ENCODE results near the gene TAF1B. TPM values are rescaled to one million over a fixed set of nuclear protein-coding genes. Genes with fewer than 3 reads are reported as not detected.

The TAF1B gene
- total and polyA plus RNA-seq, 2 donors (not counting 3 experiments of a cell fraction or from before 2014, with no cell fraction given) = 6.3 to 29.4 TPM

DNA sequence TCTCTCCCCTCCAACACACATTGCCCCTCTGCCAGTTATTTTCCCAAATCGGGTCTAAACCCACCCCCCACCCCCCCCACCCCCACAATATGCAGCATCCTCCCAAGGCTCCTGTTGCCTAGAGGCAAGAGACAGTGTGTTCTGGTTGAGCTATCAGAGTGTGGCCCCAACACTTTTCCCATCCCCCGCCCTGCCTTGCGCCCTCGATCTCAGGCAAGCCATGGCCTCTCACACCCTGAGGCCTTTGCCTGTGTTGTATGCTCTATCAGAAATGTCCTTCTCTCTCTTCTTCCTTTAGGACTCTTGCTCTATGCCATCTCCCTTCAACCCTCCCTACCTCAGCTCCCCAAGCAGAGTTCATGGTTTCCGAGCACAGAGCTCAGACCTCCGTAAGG, 98.7 kb downstream of the TAF1B start:
- Histone ChIP-seq H3K4me3 (replicated peaks in 1 of 3; ENCODE audit: insufficient read depth in 1 of 3, low read depth in 1 of 3, low read length in 3 of 3) (no peak overlapping the region), H3K27me3 (ENCODE audit: control insufficient read depth in 2 of 2, insufficient read depth in 2 of 2, low read length in 2 of 2) (peaks cover 11 to 14% of the 10 kb centered on the region in 2 experiments), H3K4me2 (ENCODE audit: insufficient read depth, low read length) (no peak overlapping the region), H3K79me2 (ENCODE audit: control insufficient read depth, insufficient read depth, low read length) (no peaks in the 10 kb centered on the region), H3K9ac (replicated peaks; ENCODE audit: extremely low read depth, insufficient read depth, low read length) (no peak overlapping the region), H2AFZ (ENCODE audit: low read depth, low read length) (no peak overlapping the region), H3K27ac (ENCODE audit: insufficient read depth, low read depth, low read length) (no peak overlapping the region), H3K4me1 (ENCODE audit: control insufficient read depth, extremely low read depth, insufficient read depth, low read length) (no peaks in the 10 kb centered on the region), H3K36me3 (ENCODE audit: control insufficient read depth in 2 of 2, extremely low read depth in 1 of 2, insufficient read depth in 2 of 2, low read length in 2 of 2) (no peaks in the 10 kb centered on the region), H3K9me1 (replicated peaks; ENCODE audit: control insufficient read depth, extremely low read depth, insufficient read depth, low read length) (no peaks in the 10 kb centered on the region), H4K20me1 (replicated peaks; ENCODE audit: control insufficient read depth, extremely low read depth, insufficient read depth, low read length) (no peaks in the 10 kb centered on the region), H3K9me3 (replicated peaks; ENCODE audit: control insufficient read depth, insufficient read depth, low read length) (no peaks in the 10 kb centered on the region)
- dilution Hi-C loops (cut with MboI; ENCODE audit: extremely low pct_ligation_motif_present, low sequenced_read_pairs) (no loop called here), intact Hi-C loops (cut with micrococcal nuclease) (no loop called here)
- TF ChIP-seq POLR2A (IDR thresholded peaks at IDR 0.05; ENCODE audit: low read depth, low read length) (no peak), EZH2 (IDR thresholded peaks at IDR 0.05; ENCODE audit: borderline replicate concordance, low read depth, low read length, severe bottlenecking) (no peak), MYC (IDR thresholded peaks at IDR 0.05; ENCODE audit: low read depth, low read length) (no peak), MAX (IDR thresholded peaks at IDR 0.05; ENCODE audit: insufficient read depth, insufficient read length) (no peak)
- DNase-seq (ENCODE audit: low read depth, low spot score) (no peak), FAIRE-seq (no peak)
- CTCF ChIA-PET = interaction anchor here (1.0 to 1.7 kb wide), 5 partner anchors 9 to 155 kb away, joined by 3 to 5 read pairs (median 4); no protein-coding TSS in a partner anchor
- BruUV-seq (replicated peaks) = no TSS peak
- POLR2A ChIA-PET = no interaction called here

- no peak for TF ChIP-seq FOS (IDR thresholded peaks at IDR 0.05; ENCODE audit: borderline replicate concordance, insufficient read depth, low read length)
- TF ChIP-seq MAX (IDR thresholded peaks at IDR 0.05; ENCODE audit: insufficient read depth, insufficient read length) = no peak
- TF ChIP-seq JUN (IDR thresholded peaks at IDR 0.05; ENCODE audit: borderline replicate concordance, insufficient read depth, insufficient read length, low read depth) = no peak
- no peak for TF ChIP-seq MYC (IDR thresholded peaks at IDR 0.05; ENCODE audit: low read depth, low read length)
- no peak for TF ChIP-seq EZH2 (IDR thresholded peaks at IDR 0.05; ENCODE audit: borderline replicate concordance, low read depth, low read length, severe bottlenecking)
- TF ChIP-seq POLR2AphosphoS5 (IDR thresholded peaks at IDR 0.05; ENCODE audit: insufficient read depth, low read depth, low read length) = no peak
- TF ChIP-seq CTCF (IDR thresholded peaks at IDR 0.05; ENCODE audit: extremely low read depth in 1 of 2, insufficient read depth in 1 of 2, low read depth in 1 of 2, low read length in 2 of 2) = no peak
- TF ChIP-seq GATA2 (IDR thresholded peaks at IDR 0.05; ENCODE audit: insufficient read depth, insufficient read length, low read depth, low read length) = no peak
- TF ChIP-seq POLR2A (IDR thresholded peaks at IDR 0.05; ENCODE audit: low read depth, low read length) = no peak
- no peaks in the 10 kb centered on the region for H3K4me1 ChIP-seq (ENCODE audit: control insufficient read depth, extremely low read depth, insufficient read depth, low read length)
- no peak overlapping the region for H3K9ac ChIP-seq (replicated peaks; ENCODE audit: extremely low read depth, insufficient read depth, low read length)
- H3K9me3 ChIP-seq (replicated peaks; ENCODE audit: control insufficient read depth, insufficient read depth, low read length) = no peaks in the 10 kb centered on the region
- ChIA-PET POLR2A (interaction anchor here (0.7 kb wide), 1 partner anchor 64 kb away, joined by 3 read pairs; no protein-coding TSS in a partner anchor), CTCF (interaction anchor here (1.1 to 2.4 kb wide), 3 partner anchors 25 to 43 kb away, joined by 3 to 12 read pairs (median 3); no protein-coding TSS in a partner anchor)
- H3K27ac ChIP-seq (ENCODE audit: insufficient read depth, low read depth, low read length) = no peak overlapping the region
- H3K4me2 ChIP-seq (ENCODE audit: insufficient read depth, low read length) = no peak overlapping the region
- no peaks in the 10 kb centered on the region for H4K20me1 ChIP-seq (replicated peaks; ENCODE audit: control insufficient read depth, extremely low read depth, insufficient read depth, low read length)
- no peaks in the 10 kb centered on the region for H3K79me2 ChIP-seq (ENCODE audit: control insufficient read depth, insufficient read depth, low read length)
- intact Hi-C loops (cut with micrococcal nuclease) (no loop called here), dilution Hi-C loops (cut with MboI; ENCODE audit: extremely low pct_ligation_motif_present, low sequenced_read_pairs) (no loop called here)
- no peaks in the 10 kb centered on the region for H3K9me1 ChIP-seq (replicated peaks; ENCODE audit: control insufficient read depth, extremely low read depth, insufficient read depth, low read length)
- H3K36me3 ChIP-seq (ENCODE audit: control insufficient read depth in 2 of 2, extremely low read depth in 1 of 2, insufficient read depth in 2 of 2, low read length in 2 of 2) = no peaks in the 10 kb centered on the region
- FAIRE-seq (no peak), DNase-seq (ENCODE audit: low read depth, low spot score) (no peak)
- no TSS peak for BruUV-seq (replicated peaks)
- no peak overlapping the region for H2AFZ ChIP-seq (ENCODE audit: low read depth, low read length)
- H3K4me3 ChIP-seq (replicated peaks in 1 of 3; ENCODE audit: insufficient read depth in 1 of 3, low read depth in 1 of 3, low read length in 3 of 3) = no peak overlapping the region
- H3K27me3 ChIP-seq (ENCODE audit: control insufficient read depth in 2 of 2, insufficient read depth in 2 of 2, low read length in 2 of 2) = peaks cover 11 to 14% of the 10 kb centered on the region in 2 experiments
These were observed 101.1 kb downstream of the TAF1B start for GRCh38 chr2:9944330-9944758.

Data from endothelial cell of umbilical vein (primary cell).